B cell (primary cell): ENCODE measurements around the gene BLM. TPM values are rescaled to one million over a fixed set of nuclear protein-coding genes. Genes with fewer than 3 reads are reported as not detected.

Experiments used
- ATAC-seq: fragments of 200-7000 bp; cut with Tn5 transposase; one replicate; pipeline ENCODE4 v1.10.0; 2021; ENCODE audit warnings: low read depth, mild to moderate bottlenecking, moderate number of reproducible peaks, moderate library complexity
- CTCF ChIA-PET: fragments of 350-600 bp; sonication (Branson Sonifier 250); formaldehyde crosslinking; loops from one replicate; lab custom pipeline; 2021; ENCODE audit warnings: antibody characterized with exemption, inconsistent platforms; lab: Charles Lee
- POLR2A ChIA-PET: fragments of 350-600 bp; sonication (Branson Sonifier 250); formaldehyde crosslinking; loops from one replicate; lab custom pipeline; 2021; ENCODE audit warnings: antibody characterized with exemption; lab: Charles Lee
- DNase-seq: peaks from one replicate; pipeline ENCODE4 v3.0.0; 2013
- H2AFZ ChIP-seq: 2 replicates; pipeline ENCODE4 v1.6.1; 2012; ENCODE audit warnings: mild to moderate bottlenecking, low read depth, low read length; ENCODE audit not compliant: insufficient read depth, poor library complexity, severe bottlenecking
- H3K27ac ChIP-seq, 2 donors: 1 replicate in 1 of 2; 2 replicates in 1 of 2; pipeline ENCODE4 v1.5.1; 2012 to 2013; ENCODE audit warnings: low read length in 2 of 2, mild to moderate bottlenecking in 2 of 2, moderate library complexity in 1 of 2
- H3K27me3 ChIP-seq, 4 experiments: fragments of 200-600 bp in 1 of 4; sonication (generic) in 1 of 4; replicated peaks in 1 of 4; 1 replicate in 2 of 4; 2 replicates in 2 of 4; pipeline versions ENCODE4 v1.6.1 to v1.7.0; 2013 to 2016; ENCODE audit warnings: low read length in 3 of 4, mild to moderate bottlenecking in 2 of 4, mixed read lengths in 1 of 4, moderate library complexity in 1 of 4; ENCODE audit not compliant: insufficient read depth in 4 of 4, control insufficient read depth in 3 of 4; ENCODE audit errors: control extremely low read depth in 1 of 4
- H3K36me3 ChIP-seq, 2 experiments: replicated peaks in 1 of 2; 1 replicate in 1 of 2; 2 replicates in 1 of 2; pipeline versions ENCODE4 v1.6.1 to v1.7.1; 2013; ENCODE audit warnings: low read length in 1 of 2; ENCODE audit not compliant: insufficient read depth in 2 of 2, control insufficient read depth in 1 of 2; ENCODE audit errors: control extremely low read depth in 1 of 2, extremely low read depth in 1 of 2
- H3K4me1 ChIP-seq, 2 donors: fragments of 200-600 bp in 1 of 2; sonication (generic) in 1 of 2; 1 replicate in 1 of 2; 2 replicates in 1 of 2; pipeline versions ENCODE4 v1.5.1 to v1.6.1; 2013 to 2017; ENCODE audit warnings: low read length in 2 of 2; ENCODE audit not compliant: control insufficient read depth in 2 of 2, insufficient read depth in 2 of 2
- H3K4me2 ChIP-seq: replicated peaks from 2 replicates; pipeline ENCODE3; 2012; ENCODE audit warnings: mild to moderate bottlenecking, low read depth, low read length; ENCODE audit not compliant: poor library complexity, severe bottlenecking
- H3K4me3 ChIP-seq, 5 experiments: fragments of 200-600 bp in 1 of 5; sonication (generic) in 1 of 5; 1 replicate in 3 of 5; 2 replicates in 2 of 5; pipeline versions ENCODE4 v1.5.1 to v1.7.0; 2011 to 2016; ENCODE audit warnings: low read length in 4 of 5, mild to moderate bottlenecking in 4 of 5, low read depth in 2 of 5, control low read depth in 1 of 5, moderate library complexity in 1 of 5; ENCODE audit not compliant: insufficient read depth in 1 of 5; ENCODE audit errors: control extremely low read depth in 1 of 5, extremely low read depth in 1 of 5
- H3K79me2 ChIP-seq: fragments of 200-600 bp; sonication (generic); one replicate; pipeline ENCODE4 v1.6.0; 2016; ENCODE audit warnings: low read length; ENCODE audit not compliant: control insufficient read depth, insufficient read depth
- H3K9ac ChIP-seq: fragments of 200-600 bp; sonication (generic); 2 replicates; pipeline ENCODE4 v1.6.1; 2017; ENCODE audit warnings: mild to moderate bottlenecking, low read length, moderate library complexity
- H3K9me3 ChIP-seq, 3 donors: one replicate each; pipeline versions ENCODE4 v1.6.1 to v1.7.1; 2013; ENCODE audit warnings: low read length in 2 of 3; ENCODE audit not compliant: control insufficient read depth in 2 of 3, insufficient read depth in 1 of 3; ENCODE audit errors: control extremely low read depth in 1 of 3
- H4K20me1 ChIP-seq: 2 replicates; pipeline ENCODE4 v1.6.0; 2012; ENCODE audit warnings: mild to moderate bottlenecking, low read length; ENCODE audit not compliant: insufficient read depth, control insufficient read depth, poor library complexity, severe bottlenecking
- H3K27ac Mint-ChIP-seq: one replicate; pipeline ENCODE4 v1.8.0; 2021; ENCODE audit warnings: mixed read lengths
- H3K27me3 Mint-ChIP-seq: one replicate; pipeline ENCODE4 v1.8.0; 2021; ENCODE audit warnings: mixed read lengths
- H3K4me1 Mint-ChIP-seq: one replicate; pipeline ENCODE4 v1.8.0; 2021; ENCODE audit warnings: mixed read lengths
- H3K4me3 Mint-ChIP-seq: one replicate; pipeline ENCODE4 v1.8.0; 2021; ENCODE audit warnings: mixed read lengths
- H3K9me3 Mint-ChIP-seq: one replicate; pipeline ENCODE4 v1.8.0; 2022; ENCODE audit warnings: mixed read lengths; ENCODE audit not compliant: insufficient read depth
- CTCF ChIP-seq: fragments of 200-600 bp; IDR thresholded peaks from one replicate; pipeline ENCODE4 v1.8.0; 2022; ENCODE audit warnings: antibody characterized with exemption, mild to moderate bottlenecking
- EZH2 ChIP-seq: IDR thresholded peaks from 2 replicates; pipeline ENCODE4 v1.6.1; 2012; ENCODE audit warnings: borderline replicate concordance, low read depth, mild to moderate bottlenecking, moderate library complexity, low read length; ENCODE audit not compliant: insufficient read depth, poor library complexity, severe bottlenecking
- WGBS: methylation state at CpG from one replicate; pipeline ENCODE4 v1.1.5; 2013; ENCODE audit warnings: missing lambda C conversion rate; ENCODE audit not compliant: insufficient coverage; 5-methylcytosine and 5-hydroxymethylcytosine counted together
- intact Hi-C: fragments of 100-400 bp; cut with micrococcal nuclease; formaldehyde crosslinking; loops from one replicate; pipeline ENCODE4 v1.10.0; 2022
- polyA plus RNA-seq: library from polyadenylated mRNA; depleted of rRNA; stranded (reverse); fragments of >200 nt; gene quantifications from 2 replicates; pipeline ENCODE4 v1.2.3, GENCODE V29; 2012
- total RNA-seq, 2 donors: library from RNA; stranded (reverse); fragments of 120-200 nt in 1 of 2; gene quantifications; 1 replicate in 1 of 2; 2 replicates in 1 of 2; pipeline versions ENCODE4 v1.2.3 to v1.2.4, GENCODE V29; 2013 to 2022

The BLM gene
- total and polyA plus RNA-seq, 2 donors (not counting 1 experiment from before 2014, with no cell fraction given): 5.2 to 17.4 TPM

- Mint-ChIP-seq H3K4me3 (peak overlapping the region; percentile 64), H3K27ac (peak overlapping the region; percentile 63), H3K27me3 (no peaks in the 10 kb centered on the region), H3K9me3 (no peaks in the 10 kb centered on the region), H3K4me1 (peaks cover 12% of the 10 kb centered on the region)
- Histone ChIP-seq H3K27me3 (no peaks in the 10 kb centered on the region), H3K4me3 (no peak overlapping the region), H2AFZ (no peak overlapping the region), H3K36me3 (peaks cover 0 to 11% of the 10 kb centered on the region in 2 experiments), H3K27ac (no peak overlapping the region), H3K9ac (no peak overlapping the region), H4K20me1 (no peaks in the 10 kb centered on the region), H3K9me3 (no peaks in the 10 kb centered on the region), H3K4me2 (peak overlapping the region; percentile 20), H3K79me2 (peaks cover 3% of the 10 kb centered on the region), H3K4me1 (no peaks in the 10 kb centered on the region)
- intact Hi-C loops: no loop called here
- peak; percentile 12 for DNase-seq
- ChIA-PET POLR2A (no interaction called here), CTCF (interaction anchor here (1.2 kb wide), 1 partner anchor 102 kb away, joined by 3 read pairs; no protein-coding TSS in a partner anchor)
- ATAC-seq: no peak
- TF ChIP-seq EZH2 (no peak), CTCF (no peak)
- WGBS: 55% methylated on average over 6 of the region's 7 CpGs
These were observed 33.0 kb downstream of the BLM start for GRCh38 chr15:90750186-90750585.

DNA sequence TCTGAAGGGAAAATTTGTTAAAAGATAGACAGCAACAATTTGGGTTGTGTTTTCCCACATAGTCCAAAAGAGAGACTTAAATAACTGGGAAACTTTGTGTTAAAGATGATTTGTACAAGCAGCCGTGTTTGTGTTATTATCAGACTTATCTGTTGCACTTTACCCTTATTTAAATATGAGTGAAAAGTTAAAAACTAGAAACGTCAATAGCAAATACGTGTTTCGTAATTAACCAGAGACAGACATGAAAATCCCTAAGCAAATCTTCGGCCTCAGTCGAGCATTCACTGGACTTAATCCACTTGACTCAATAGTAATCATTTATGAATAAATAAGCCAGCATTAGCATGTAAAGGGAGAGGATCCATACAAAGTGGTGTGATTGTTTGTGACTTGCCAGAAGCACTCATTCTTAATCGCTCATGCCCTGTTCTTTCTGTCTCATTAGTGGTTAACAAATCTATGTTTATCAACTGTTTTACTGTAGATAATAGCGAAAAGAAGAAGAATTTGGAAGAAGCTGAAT is 34.2 kb downstream of the BLM start:
- no peak for ATAC-seq
- no peak overlapping the region for H3K27ac Mint-ChIP-seq

More for the DNA sequence above, 34.2 kb downstream of the BLM start:
- H3K4me1 ChIP-seq: no peaks in the 10 kb centered on the region
- H3K4me2 ChIP-seq: no peak overlapping the region
- H3K9ac ChIP-seq: no peak overlapping the region
- no peak overlapping the region for H3K27ac ChIP-seq
- no peaks in the 10 kb centered on the region for H3K9me3 ChIP-seq
- intact Hi-C loops: no loop called here
- WGBS: no CpG with 5 or more reads among the region's 8 CpGs
- no peak for DNase-seq
- no peaks in the 10 kb centered on the region for H3K27me3 ChIP-seq
- H3K9me3 Mint-ChIP-seq: no peaks in the 10 kb centered on the region
- no peak overlapping the region for H3K4me3 Mint-ChIP-seq
- no peak overlapping the region for H3K4me3 ChIP-seq
- H3K36me3 ChIP-seq: peaks cover 0 to 13% of the 10 kb centered on the region in 2 experiments
- POLR2A ChIA-PET: no interaction called here
- H3K79me2 ChIP-seq: no peaks in the 10 kb centered on the region
- CTCF ChIA-PET: interaction anchor here (0.7 kb wide), 1 partner anchor 134 kb away, joined by 3 read pairs; no protein-coding TSS in a partner anchor
- no peaks in the 10 kb centered on the region for H3K27me3 Mint-ChIP-seq
- no peak overlapping the region for H2AFZ ChIP-seq
- TF ChIP-seq EZH2 (no peak), CTCF (no peak)
- H3K4me1 Mint-ChIP-seq: peaks cover 12% of the 10 kb centered on the region
- H4K20me1 ChIP-seq: no peaks in the 10 kb centered on the region
